Ovary (tissue), 3 donors: ENCODE data around the gene STPG1.

Source experiments
- POLR2A ChIP-seq: fragments of 450-650 bp; IDR thresholded peaks from one replicate; pipeline ENCODE4 v1.6.1; 2017; ENCODE audit warnings: antibody characterized with exemption, mild to moderate bottlenecking, moderate library complexity
- TF ChIP-seq, protein P1 (sequence below), 3 donors: fragments of 450-650 bp in 2 of 3; fragments of 200-600 bp in 1 of 3; IDR thresholded peaks; one replicate each; pipeline versions ENCODE4 v1.5.1 to v1.8.0; 2016 to 2022; ENCODE audit warnings: antibody characterized with exemption in 3 of 3, mild to moderate bottlenecking in 1 of 3
- donor health status: DM: no; HTN: no; CAD: no.

- TF ChIP-seq, protein P1, sequence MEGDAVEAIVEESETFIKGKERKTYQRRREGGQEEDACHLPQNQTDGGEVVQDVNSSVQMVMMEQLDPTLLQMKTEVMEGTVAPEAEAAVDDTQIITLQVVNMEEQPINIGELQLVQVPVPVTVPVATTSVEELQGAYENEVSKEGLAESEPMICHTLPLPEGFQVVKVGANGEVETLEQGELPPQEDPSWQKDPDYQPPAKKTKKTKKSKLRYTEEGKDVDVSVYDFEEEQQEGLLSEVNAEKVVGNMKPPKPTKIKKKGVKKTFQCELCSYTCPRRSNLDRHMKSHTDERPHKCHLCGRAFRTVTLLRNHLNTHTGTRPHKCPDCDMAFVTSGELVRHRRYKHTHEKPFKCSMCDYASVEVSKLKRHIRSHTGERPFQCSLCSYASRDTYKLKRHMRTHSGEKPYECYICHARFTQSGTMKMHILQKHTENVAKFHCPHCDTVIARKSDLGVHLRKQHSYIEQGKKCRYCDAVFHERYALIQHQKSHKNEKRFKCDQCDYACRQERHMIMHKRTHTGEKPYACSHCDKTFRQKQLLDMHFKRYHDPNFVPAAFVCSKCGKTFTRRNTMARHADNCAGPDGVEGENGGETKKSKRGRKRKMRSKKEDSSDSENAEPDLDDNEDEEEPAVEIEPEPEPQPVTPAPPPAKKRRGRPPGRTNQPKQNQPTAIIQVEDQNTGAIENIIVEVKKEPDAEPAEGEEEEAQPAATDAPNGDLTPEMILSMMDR (IDR thresholded peaks at IDR 0.05): no peak
- TF ChIP-seq POLR2A: no peak
These were observed 19.7 kb downstream of the STPG1 start for GRCh38 chr1:24393892-24394291.
